GM12878 (cell line): ENCODE measurements around the gene ANO2. TPM values are rescaled to one million over a fixed set of nuclear protein-coding genes. Genes with fewer than 3 reads are reported as not detected.

Experiments
- ATAC-seq: fragments of 200-7000 bp; cut with Tn5 transposase; 3 replicates; pipeline ENCODE4 v1.9.1; 2020; ENCODE audit warnings: mild to moderate bottlenecking, moderate library complexity
- BruUV-seq: library from RNA; stranded (reverse); fragments of 400-500 nt; replicated peaks from 2 replicates; lab custom pipeline; 2021; lab: Mats Ljungman, UMichigan
- CTCF ChIA-PET: fragments of 300-600 bp; sonication (Branson Sonifier 250); formaldehyde crosslinking; extraction: SDS; loops from one replicate; lab custom pipeline; 2021; ENCODE audit warnings: inconsistent platforms; lab: Yijun Ruan, JAX
- POLR2A ChIA-PET: fragments of 350-600 bp; formaldehyde crosslinking; extraction: SDS; loops from one replicate; lab custom pipeline; 2021; ENCODE audit warnings: inconsistent platforms; lab: Charles Lee
- RAD21 ChIA-PET: fragments of 300-600 bp; sonication (Branson Sonifier 250); formaldehyde crosslinking; loops from one replicate; lab custom pipeline; 2023; ENCODE audit warnings: antibody characterized with exemption; ENCODE audit not compliant: unreplicated experiment; lab: Charles Lee
- SMC1A ChIA-PET: fragments of 300-600 bp; sonication (Branson Sonifier 250); formaldehyde crosslinking; loops from one replicate; lab custom pipeline; 2023; ENCODE audit not compliant: unreplicated experiment, uncharacterized antibody; lab: Charles Lee
- DNase-seq: peaks from one replicate; pipeline ENCODE4 v3.0.0-alpha.2; 2011; ENCODE audit warnings: low read depth, low spot score
- FAIRE-seq: peaks from 3 replicates; lab custom pipeline; 2011; peaks lifted over from hg19 to GRCh38; lab: Jason Lieb, UNC
- H2AFZ ChIP-seq: 2 replicates; pipeline ENCODE4 v1.6.0; 2011; ENCODE audit warnings: low read depth, low read length, control low read depth; ENCODE audit not compliant: control insufficient read depth
- H3K27ac ChIP-seq: 2 replicates; pipeline ENCODE4 v1.5.1; 2011; ENCODE audit warnings: control low read depth; ENCODE audit not compliant: control insufficient read depth, insufficient read depth
- H3K27me3 ChIP-seq, 2 experiments: replicated peaks in 1 of 2; 2 replicates each; pipeline versions ENCODE4 v1.6.0 to v1.6.1; 2011; ENCODE audit warnings: low read length in 1 of 2; ENCODE audit not compliant: control insufficient read depth in 2 of 2, insufficient read depth in 2 of 2
- H3K36me3 ChIP-seq, 2 experiments: 2 replicates each; pipeline ENCODE4 v1.5.1; 2011; ENCODE audit warnings: low read length in 1 of 2; ENCODE audit not compliant: control insufficient read depth in 2 of 2, insufficient read depth in 2 of 2
- H3K4me1 ChIP-seq: 2 replicates; pipeline ENCODE4 v1.6.1; 2011; ENCODE audit warnings: mild to moderate bottlenecking, low read length, moderate library complexity, mixed read lengths; ENCODE audit not compliant: control insufficient read depth, insufficient read depth
- H3K4me2 ChIP-seq: 2 replicates; pipeline ENCODE4 v1.6.0; 2011; ENCODE audit warnings: control low read depth; ENCODE audit not compliant: control insufficient read depth, insufficient read depth
- H3K4me3 ChIP-seq: fragments of 200-600 bp; sonication (generic); 2 replicates; pipeline ENCODE4 v1.5.1; 2016
- H3K79me2 ChIP-seq: 2 replicates; pipeline ENCODE4 v1.6.0; 2011; ENCODE audit warnings: low read length; ENCODE audit not compliant: control insufficient read depth, insufficient read depth
- H3K9ac ChIP-seq: 2 replicates; pipeline ENCODE4 v1.8.0; 2011; ENCODE audit warnings: low read length, control low read depth, mixed read lengths; ENCODE audit not compliant: control insufficient read depth, insufficient read depth
- H3K9me3 ChIP-seq: replicated peaks from 3 replicates; pipeline ENCODE4 v1.5.1; 2011; ENCODE audit warnings: mild to moderate bottlenecking, low read length; ENCODE audit not compliant: control insufficient read depth, insufficient read depth
- H4K20me1 ChIP-seq: 2 replicates; pipeline ENCODE4 v1.6.0; 2011; ENCODE audit not compliant: control insufficient read depth, insufficient read depth
- CREB1 ChIP-seq: IDR thresholded peaks from 2 replicates; pipeline ENCODE4 v1.6.1; 2012; ENCODE audit warnings: low read depth, mild to moderate bottlenecking, inconsistent platforms
- EGR1 ChIP-seq, 2 experiments: IDR thresholded peaks; 1 replicate in 1 of 2; 2 replicates in 1 of 2; pipeline ENCODE4 v1.6.1; 2011 to 2012; ENCODE audit warnings: low read depth in 2 of 2, low read length in 2 of 2, borderline replicate concordance in 1 of 2, mild to moderate bottlenecking in 1 of 2, moderate library complexity in 1 of 2
- IRF5 ChIP-seq: fragments of 450-650 bp; IDR thresholded peaks from 2 replicates; pipeline ENCODE4 v1.6.1; 2017; ENCODE audit warnings: borderline replicate concordance
- NR2C1 ChIP-seq: fragments of 450-650 bp; IDR thresholded peaks from 2 replicates; pipeline ENCODE4 v1.6.1; 2017; ENCODE audit warnings: antibody characterized with exemption, mild to moderate bottlenecking, moderate library complexity
- PAX5 ChIP-seq: IDR thresholded peaks from 2 replicates; pipeline ENCODE4 v1.6.1; 2011; ENCODE audit warnings: low read depth, low read length, borderline replicate concordance
- SP1 ChIP-seq: IDR thresholded peaks from one replicate; pipeline ENCODE4 v1.6.1; 2011; ENCODE audit warnings: low read depth, low read length
- TBL1XR1 ChIP-seq: IDR thresholded peaks from 2 replicates; pipeline ENCODE4 v1.6.1; 2012; ENCODE audit warnings: low read depth, low read length, improper control_type of control experiment
- ZBED1 ChIP-seq: IDR thresholded peaks from 2 replicates; pipeline ENCODE4 v1.6.1; 2016; ENCODE audit warnings: borderline replicate concordance
- ZBTB33 ChIP-seq: fragments of 450-650 bp; IDR thresholded peaks from 2 replicates; pipeline ENCODE4 v1.6.1; 2017; ENCODE audit warnings: mild to moderate bottlenecking
- ZNF207 ChIP-seq: fragments of 450-650 bp; IDR thresholded peaks from 2 replicates; pipeline ENCODE4 v1.6.1; 2014; ENCODE audit warnings: antibody characterized with exemption, mild to moderate bottlenecking, borderline replicate concordance
- ZNF687 ChIP-seq: fragments of 450-650 bp; IDR thresholded peaks from 2 replicates; pipeline ENCODE4 v1.6.1; 2017; ENCODE audit warnings: mild to moderate bottlenecking, moderate library complexity
- WGBS: methylation state at CpG from one replicate; pipeline ENCODE4 v1.1.6; 2016; ENCODE audit warnings: low lambda C conversion rate; ENCODE audit not compliant: insufficient replicate concordance, insufficient coverage; ENCODE audit errors: missing lambda C conversion rate; 5-methylcytosine and 5-hydroxymethylcytosine counted together
- in situ Hi-C: fragments of 300-500 bp; cut with MboI; formaldehyde crosslinking; loops from 9 replicates; pipeline ENCODE4 v1.14.3; 2018; ENCODE audit warnings: mixed read lengths
- intact Hi-C: fragments of 100-400 bp; cut with micrococcal nuclease; formaldehyde crosslinking; loops from one replicate; pipeline ENCODE4 v1.14.2; 2022; ENCODE audit not compliant: unreplicated experiment
- polyA plus RNA-seq, 11 experiments: library from polyadenylated mRNA; depleted of rRNA in 4 of 11; unstranded in 6 of 11; stranded (reverse) in 5 of 11; fragments of >200 nt; fragmentation: Nextera tagmentation in 4 of 11; fragmentation: Illumina TruSeq in 1 of 11; extraction: Ambion mirVana in 4 of 11; extraction: Trizol in 1 of 11; gene quantifications; 1 replicate in 1 of 11; 2 replicates in 10 of 11; pipeline versions ENCODE4 v1.2.1 to v1.2.3, GENCODE V29; 2011 to 2016; ENCODE audit warnings: inconsistent platforms in 2 of 11, missing spikeins in 2 of 11, low read depth in 1 of 11
- total RNA-seq, 4 experiments: library from RNA; depleted of rRNA in 3 of 4; stranded (reverse); fragments of >200 nt in 3 of 4; fragmentation: Illumina TruSeq in 1 of 4; extraction: Trizol in 1 of 4; gene quantifications; 2 replicates each; pipeline versions ENCODE4 v1.2.1 to v1.2.3, GENCODE V29; 2013 to 2021
- TF ChIP-seq, protein P1 (sequence below): fragments of 450-650 bp; IDR thresholded peaks from 2 replicates; pipeline ENCODE4 v1.6.1; 2014; ENCODE audit warnings: mild to moderate bottlenecking

ANO2 gene
- total and polyA plus RNA-seq, 10 of the 15 experiments (the other 5 are each of a cell fraction or from before 2014, with no cell fraction given) = not detected

DNA sequence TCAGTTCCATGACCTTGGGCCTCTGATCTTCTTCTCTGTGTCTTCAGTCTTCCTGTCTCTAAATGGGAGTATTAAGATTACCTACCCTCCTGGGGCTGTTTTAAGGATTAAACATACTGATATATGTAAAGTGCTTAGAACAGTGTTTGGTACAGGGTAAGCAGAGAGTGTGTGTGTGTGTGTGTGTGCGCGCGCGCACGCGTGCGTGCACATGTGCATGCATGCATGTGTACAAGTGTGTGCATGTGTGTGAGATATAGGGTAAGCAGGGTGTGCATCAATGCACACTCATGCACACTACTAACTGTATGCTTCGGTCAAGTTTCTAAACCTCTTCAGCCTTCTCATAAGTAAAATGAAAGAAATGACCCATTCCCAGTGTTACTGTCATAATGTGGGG is 316.6 kb downstream of the ANO2 start:
- SMC1A ChIA-PET = no interaction called here
- H3K4me3 ChIP-seq = no peak overlapping the region
- DNase-seq (no peak), ATAC-seq (no peak)
- no peak overlapping the region for H3K27ac ChIP-seq
- BruUV-seq = no TSS peak
- no peak overlapping the region for H3K9ac ChIP-seq
- H3K27me3 ChIP-seq = no peaks in the 10 kb centered on the region; a peak in 1 of 4 replicates
- CTCF ChIA-PET = no interaction called here
- in situ Hi-C loops = no loop called here
- POLR2A ChIA-PET = no interaction called here
- no peaks in the 10 kb centered on the region for H3K4me1 ChIP-seq
- no peaks in the 10 kb centered on the region for H4K20me1 ChIP-seq
- WGBS = 93% methylated on average over 8 of the region's 8 CpGs
- intact Hi-C loops = no loop called here
- TF ChIP-seq ZBED1 (no peak), NR2C1 (no peak), ZNF687 (no peak), IRF5 (no peak), TBL1XR1 (no peak), EGR1 (IDR thresholded peaks at IDR 0.05; ENCODE audit: borderline replicate concordance in 1 of 2, low read depth in 2 of 2, low read length in 2 of 2) (no peak), CREB1 (no peak), ZNF207 (no peak), SP1 (no peak), PAX5 (no peak), ZBTB33 (no peak)
- TF ChIP-seq, protein P1, sequence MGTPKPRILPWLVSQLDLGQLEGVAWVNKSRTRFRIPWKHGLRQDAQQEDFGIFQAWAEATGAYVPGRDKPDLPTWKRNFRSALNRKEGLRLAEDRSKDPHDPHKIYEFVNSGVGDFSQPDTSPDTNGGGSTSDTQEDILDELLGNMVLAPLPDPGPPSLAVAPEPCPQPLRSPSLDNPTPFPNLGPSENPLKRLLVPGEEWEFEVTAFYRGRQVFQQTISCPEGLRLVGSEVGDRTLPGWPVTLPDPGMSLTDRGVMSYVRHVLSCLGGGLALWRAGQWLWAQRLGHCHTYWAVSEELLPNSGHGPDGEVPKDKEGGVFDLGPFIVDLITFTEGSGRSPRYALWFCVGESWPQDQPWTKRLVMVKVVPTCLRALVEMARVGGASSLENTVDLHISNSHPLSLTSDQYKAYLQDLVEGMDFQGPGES = no peak
- TF ChIP-seq, all 136 proteins: peak for 0
- FAIRE-seq = no peak
- no peak overlapping the region for H3K4me2 ChIP-seq
- H2AFZ ChIP-seq = no peak overlapping the region
- H3K79me2 ChIP-seq = no peaks in the 10 kb centered on the region
- RAD21 ChIA-PET = no interaction called here
- H3K36me3 ChIP-seq = no peaks in the 10 kb centered on the region
- H3K9me3 ChIP-seq = no peaks in the 10 kb centered on the region
